HEK293 (cell line): ENCODE measurements around the gene ELL2.

Experiments used
- ZBTB8A ChIP-seq: fragments of 450-650 bp; formaldehyde crosslinking; IDR thresholded peaks from 2 replicates; pipeline ENCODE4 v1.5.1; 2016; ENCODE audit warnings: missing biosample characterization, missing genetic modification characterization
- TF ChIP-seq, protein P1 (sequence below): fragments of 450-650 bp; formaldehyde crosslinking; IDR thresholded peaks from 2 replicates; pipeline ENCODE4 v1.5.1; 2016; ENCODE audit warnings: missing biosample characterization, missing genetic modification characterization

DNA sequence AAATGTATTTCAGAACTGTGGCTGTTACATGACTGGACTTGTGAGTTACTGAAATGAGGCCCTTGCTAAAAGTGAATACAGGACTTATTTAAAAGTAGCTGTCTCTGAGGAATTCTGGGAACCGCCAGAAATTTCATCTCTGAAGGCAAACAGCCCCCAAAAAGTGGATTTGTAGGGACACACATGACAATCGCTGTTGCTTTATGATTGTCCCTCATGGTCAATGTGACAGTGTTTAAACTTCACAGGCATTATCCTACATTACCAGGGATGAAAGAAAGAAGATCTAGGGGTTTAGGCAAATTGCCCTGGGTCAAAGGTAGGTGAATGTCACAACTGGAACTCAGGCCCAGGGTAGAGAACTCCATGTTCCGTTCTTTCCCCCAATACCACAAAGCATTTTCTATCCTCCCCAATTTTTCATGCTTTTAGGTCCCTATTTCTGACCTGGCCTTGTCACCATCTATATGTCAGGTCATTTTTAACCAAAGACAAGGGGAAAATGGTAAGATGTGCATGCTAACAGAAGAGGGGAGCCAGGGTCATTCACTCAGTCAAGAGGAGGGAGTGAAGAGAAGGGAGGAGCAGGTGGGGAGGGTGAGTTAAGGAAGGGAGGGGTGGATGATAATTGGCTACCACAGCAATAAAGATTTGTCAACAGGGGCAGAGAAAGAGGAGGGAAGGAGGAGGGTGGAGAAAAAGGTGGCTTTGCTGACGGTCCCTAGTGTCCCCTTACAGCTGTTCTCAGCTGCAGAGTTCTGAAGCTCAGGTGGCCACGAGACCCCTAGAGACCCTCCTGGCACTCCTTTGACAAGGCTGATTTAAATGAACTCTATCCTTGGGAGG is 81.3 kb downstream of the ELL2 start:
- TF ChIP-seq, protein P1, sequence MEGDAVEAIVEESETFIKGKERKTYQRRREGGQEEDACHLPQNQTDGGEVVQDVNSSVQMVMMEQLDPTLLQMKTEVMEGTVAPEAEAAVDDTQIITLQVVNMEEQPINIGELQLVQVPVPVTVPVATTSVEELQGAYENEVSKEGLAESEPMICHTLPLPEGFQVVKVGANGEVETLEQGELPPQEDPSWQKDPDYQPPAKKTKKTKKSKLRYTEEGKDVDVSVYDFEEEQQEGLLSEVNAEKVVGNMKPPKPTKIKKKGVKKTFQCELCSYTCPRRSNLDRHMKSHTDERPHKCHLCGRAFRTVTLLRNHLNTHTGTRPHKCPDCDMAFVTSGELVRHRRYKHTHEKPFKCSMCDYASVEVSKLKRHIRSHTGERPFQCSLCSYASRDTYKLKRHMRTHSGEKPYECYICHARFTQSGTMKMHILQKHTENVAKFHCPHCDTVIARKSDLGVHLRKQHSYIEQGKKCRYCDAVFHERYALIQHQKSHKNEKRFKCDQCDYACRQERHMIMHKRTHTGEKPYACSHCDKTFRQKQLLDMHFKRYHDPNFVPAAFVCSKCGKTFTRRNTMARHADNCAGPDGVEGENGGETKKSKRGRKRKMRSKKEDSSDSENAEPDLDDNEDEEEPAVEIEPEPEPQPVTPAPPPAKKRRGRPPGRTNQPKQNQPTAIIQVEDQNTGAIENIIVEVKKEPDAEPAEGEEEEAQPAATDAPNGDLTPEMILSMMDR (tag by site-specific recombination): no peak
- TF ChIP-seq ZBTB8A (tag by site-specific recombination): no peak
